Colonic mucosa (tissue), 4 donors: Measurements from ENCODE around the gene ROPN1. TPM values are rescaled to one million over a fixed set of nuclear protein-coding genes. Genes with fewer than 3 reads are reported as not detected.
A peak's percentile ranks its signal among the peaks of the same experiment; 100 is the strongest.

Source experiments
- DNase-seq: peaks from one replicate; pipeline ENCODE4 v3.0.0-alpha.2; 2020
- H3K27ac ChIP-seq: fragments of 200-600 bp; one replicate; pipeline ENCODE4 v1.8.0; 2021
- H3K27me3 ChIP-seq: fragments of 200-600 bp; one replicate; pipeline ENCODE4 v1.8.0; 2021
- H3K36me3 ChIP-seq: fragments of 200-600 bp; one replicate; pipeline ENCODE4 v1.8.0; 2021
- H3K4me1 ChIP-seq: fragments of 200-600 bp; one replicate; pipeline ENCODE4 v1.8.0; 2021; ENCODE audit warnings: mild to moderate bottlenecking
- H3K4me3 ChIP-seq: fragments of 200-600 bp; one replicate; pipeline ENCODE4 v1.8.0; 2021
- H3K9ac ChIP-seq, 2 donors: one replicate each; pipeline ENCODE4 v1.7.0; 2013; ENCODE audit warnings: control low read depth in 2 of 2, low read depth in 2 of 2, low read length in 2 of 2
- H3K9me3 ChIP-seq: fragments of 200-600 bp; one replicate; pipeline ENCODE4 v1.8.0; 2021
- CTCF ChIP-seq: fragments of 200-600 bp; IDR thresholded peaks from one replicate; pipeline ENCODE4 v1.8.0; 2022; ENCODE audit warnings: antibody characterized with exemption, mild to moderate bottlenecking
- intact Hi-C: fragments of 100-400 bp; cut with DNase I; formaldehyde crosslinking; loops from one replicate; pipeline ENCODE4 v1.14.1; 2022
- total RNA-seq, 2 donors: library from RNA; stranded (reverse); fragmentation: NEBNext Ultra II Directional in 1 of 2; extraction: Animal tissue kit (Norgen Biotek cat#: 25700) in 1 of 2; gene quantifications; one replicate each; pipeline ENCODE4 v1.2.1, GENCODE V29; 2021
- donor health status: healthy.
- donor health status: DM: no; HTN: no; CAD: no.
- donor health status: DM: no; HTN: no; CAD: no.

The ROPN1 gene
- total RNA-seq, 2 donors from 2014 or later = 0.66 to 1.1 TPM

- intact Hi-C loops = no loop called here
- DNase-seq = no peak
- peak overlapping the region; percentile 76 for H3K4me3 ChIP-seq
- H3K27ac ChIP-seq = peak overlapping the region; percentile 86
- no peaks in the 10 kb centered on the region for H3K27me3 ChIP-seq
- no peaks in the 10 kb centered on the region for H3K9me3 ChIP-seq
- H3K9ac ChIP-seq = peak overlapping the region; percentile 89 to 91
- H3K4me1 ChIP-seq = no peaks in the 10 kb centered on the region
- H3K36me3 ChIP-seq = no peaks in the 10 kb centered on the region
- TF ChIP-seq CTCF = no peak
Observed at GRCh38 chr3:123961508-123961856, 30.4 kb downstream of the ROPN1 start.

GRCh38 chr3:123960781-123961507 is 31.0 kb downstream of the ROPN1 start, which contains the start of gene CCDC14:
Gene CCDC14, minus strand, starts transcription at chr3:123961229. Its CDS starts 56 bp downstream, at chr3:123961173.
- peak within 1 kb of the TSS; percentile 86 for H3K27ac ChIP-seq
- DNase-seq = peak; percentile 96
- no peak for TF ChIP-seq CTCF
- no peaks in the 10 kb centered on the region for H3K9me3 ChIP-seq
- no peaks in the 10 kb centered on the region for H3K4me1 ChIP-seq
- H3K4me3 ChIP-seq = peak within 1 kb of the TSS; percentile 76
- peak within 1 kb of the TSS; percentile 89 to 91 for H3K9ac ChIP-seq
- H3K36me3 ChIP-seq = no peaks in the 10 kb centered on the region
- intact Hi-C loops = no loop called here
- no peaks in the 10 kb centered on the region for H3K27me3 ChIP-seq

- TF ChIP-seq CTCF = no peak
- no peak for DNase-seq
- Histone ChIP-seq H3K9me3 (no peaks in the 10 kb centered on the region), H3K4me3 (no peak overlapping the region), H3K27me3 (no peaks in the 10 kb centered on the region), H3K4me1 (no peaks in the 10 kb centered on the region), H3K27ac (peak overlapping the region; percentile 39), H3K9ac (no peak overlapping the region), H3K36me3 (no peaks in the 10 kb centered on the region)
- intact Hi-C loops = no loop called here
Observed at GRCh38 chr3:123953735-123954134, 38.2 kb downstream of the ROPN1 start.

- peak overlapping the region; percentile 10 for H3K27ac ChIP-seq
- no peak overlapping the region for H3K4me3 ChIP-seq
- intact Hi-C loops = no loop called here
- H3K36me3 ChIP-seq = no peaks in the 10 kb centered on the region
- no peak for DNase-seq
- no peak for TF ChIP-seq CTCF
- no peaks in the 10 kb centered on the region for H3K27me3 ChIP-seq
- H3K9me3 ChIP-seq = no peaks in the 10 kb centered on the region
- no peaks in the 10 kb centered on the region for H3K4me1 ChIP-seq
- no peak overlapping the region for H3K9ac ChIP-seq
Observed at GRCh38 chr3:123952844-123953520, 38.9 kb downstream of the ROPN1 start.

GRCh38 chr3:123951522-123952447 is 40.1 kb downstream of the ROPN1 start:
- peak overlapping the region; percentile 28 for H3K27ac ChIP-seq
- H3K9ac ChIP-seq = no peak overlapping the region
- no peaks in the 10 kb centered on the region for H3K36me3 ChIP-seq
- intact Hi-C loops = no loop called here
- H3K9me3 ChIP-seq = no peaks in the 10 kb centered on the region
- DNase-seq = no peak
- no peaks in the 10 kb centered on the region for H3K4me1 ChIP-seq
- H3K27me3 ChIP-seq = no peaks in the 10 kb centered on the region
- H3K4me3 ChIP-seq = no peak overlapping the region
- no peak for TF ChIP-seq CTCF
